Measurements from ENCODE around the gene MFSD12. TPM values are rescaled to one million over a fixed set of nuclear protein-coding genes. Genes with fewer than 3 reads are reported as not detected.
A peak's percentile ranks its signal among the peaks of the same experiment; 100 is the strongest.

MFSD12 gene
- total RNA-seq, 4 donors from 2014 or later = 22.1 to 94.1 (median 42.2) TPM

GRCh38 chr19:3548606-3549005, 8.8 kb downstream of the MFSD12 start:
- TF ChIP-seq POLR2A (IDR thresholded peaks at IDR 0.05) = no peak
- no peak for TF ChIP-seq EP300 (IDR thresholded peaks at IDR 0.05)
- TF ChIP-seq POLR2AphosphoS5 (IDR thresholded peaks at IDR 0.05) = no peak
- no peak for TF ChIP-seq CTCF (IDR thresholded peaks at IDR 0.05)
- WGBS, 2 donors (ENCODE audit: low coverage in 1 of 2) = 85% methylated on average over 4 of the region's 14 CpGs; no CpG with 5 or more reads in 1 of the 2 donors
- Histone ChIP-seq H3K27ac (no peak overlapping the region), H3K27me3 (no peaks in the 10 kb centered on the region), H3K36me3 (peaks cover 0 to 63% of the 10 kb centered on the region in 2 donors), H3K4me3 (no peak overlapping the region), H3K4me1 (peaks cover 0 to 20% (median 0%) of the 10 kb centered on the region in 3 donors), H3K9me3 (no peaks in the 10 kb centered on the region)
- no peak for ATAC-seq

- TF ChIP-seq EP300 (IDR thresholded peaks at IDR 0.05) = no peak
- TF ChIP-seq POLR2AphosphoS5 (IDR thresholded peaks at IDR 0.05) = no peak
- TF ChIP-seq CTCF (IDR thresholded peaks at IDR 0.05) = no peak
- no peak for TF ChIP-seq POLR2A (IDR thresholded peaks at IDR 0.05)
- H3K27ac ChIP-seq = no peak overlapping the region
- H3K36me3 ChIP-seq = peaks cover 0 to 71% of the 10 kb centered on the region in 2 donors
- ATAC-seq = no peak
- no peak overlapping the region for H3K4me3 ChIP-seq
- WGBS, 2 donors (ENCODE audit: low coverage in 1 of 2) = no CpG with 5 or more reads among the region's 36 CpGs
- no peaks in the 10 kb centered on the region for H3K27me3 ChIP-seq
- peaks cover 0 to 14% (median 0%) of the 10 kb centered on the region in 3 donors for H3K4me1 ChIP-seq
- H3K9me3 ChIP-seq = no peaks in the 10 kb centered on the region
Observed at GRCh38 chr19:3547767-3548282, 9.6 kb downstream of the MFSD12 start.

GRCh38 chr19:3547301-3547731, 10.1 kb downstream of the MFSD12 start:
- Histone ChIP-seq H3K27ac (no peak overlapping the region), H3K9me3 (no peaks in the 10 kb centered on the region), H3K36me3 (peaks cover 0 to 74% of the 10 kb centered on the region in 2 donors), H3K27me3 (no peaks in the 10 kb centered on the region), H3K4me3 (no peak overlapping the region), H3K4me1 (peaks cover 0 to 11% (median 0%) of the 10 kb centered on the region in 3 donors)
- 33% methylated on average over 2 of the region's 15 CpGs; no CpG with 5 or more reads in 1 of the 2 donors for WGBS, 2 donors (ENCODE audit: low coverage in 1 of 2)
- TF ChIP-seq POLR2A (IDR thresholded peaks at IDR 0.05) (no peak), EP300 (IDR thresholded peaks at IDR 0.05) (no peak), CTCF (IDR thresholded peaks at IDR 0.05) (peak in 3 of 4 experiments; percentile 36 to 60 (median 46))
- ATAC-seq = no peak

- TF ChIP-seq POLR2AphosphoS5 (IDR thresholded peaks at IDR 0.05) (no peak), CTCF (IDR thresholded peaks at IDR 0.05) (no peak), POLR2A (IDR thresholded peaks at IDR 0.05) (no peak), EP300 (IDR thresholded peaks at IDR 0.05) (no peak)
Observed at GRCh38 chr19:3546119-3546518, 11.3 kb downstream of the MFSD12 start.

GRCh38 chr19:3545669-3546034, 11.7 kb downstream of the MFSD12 start:
- Histone ChIP-seq H3K4me1 (peaks cover 0 to 11% (median 0%) of the 10 kb centered on the region in 3 donors), H3K4me3 (no peak overlapping the region), H3K9me3 (no peaks in the 10 kb centered on the region), H3K27me3 (no peaks in the 10 kb centered on the region), H3K27ac (no peak overlapping the region), H3K36me3 (peaks cover 0 to 68% of the 10 kb centered on the region in 2 donors)
- ATAC-seq = no peak
- TF ChIP-seq POLR2AphosphoS5 (IDR thresholded peaks at IDR 0.05) = no peak
- TF ChIP-seq POLR2A (IDR thresholded peaks at IDR 0.05) = no peak
- no peak for TF ChIP-seq EP300 (IDR thresholded peaks at IDR 0.05)
- no peak for TF ChIP-seq CTCF (IDR thresholded peaks at IDR 0.05)
- WGBS, 2 donors (ENCODE audit: low coverage in 1 of 2) = 66% methylated on average over 5 of the region's 10 CpGs; no CpG with 5 or more reads in 1 of the 2 donors

More at GRCh38 chr19:3546119-3546518, 11.3 kb downstream of the MFSD12 start:
- no peaks in the 10 kb centered on the region for H3K27me3 ChIP-seq
- ATAC-seq = no peak
- H3K27ac ChIP-seq = no peak overlapping the region
- H3K4me1 ChIP-seq = peaks cover 0 to 11% (median 0%) of the 10 kb centered on the region in 3 donors
- H3K4me3 ChIP-seq = no peak overlapping the region
- H3K9me3 ChIP-seq = no peaks in the 10 kb centered on the region
- peaks cover 0 to 72% of the 10 kb centered on the region in 2 donors for H3K36me3 ChIP-seq
- WGBS, 2 donors (ENCODE audit: low coverage in 1 of 2) = no CpG with 5 or more reads among the region's 23 CpGs

Data from gastroesophageal sphincter (tissue), 4 donors.